A673 (cell line): Measurements from ENCODE around the gene KCNQ1. TPM values are rescaled to one million over a fixed set of nuclear protein-coding genes. Genes with fewer than 3 reads are reported as not detected.

ENCODE experiments used
- BruUV-seq: library from RNA; stranded (reverse); fragments of 400-500 nt; replicated peaks from 2 replicates; lab custom pipeline; 2021; lab: Mats Ljungman, UMichigan
- CTCF ChIA-PET: fragments of 300-600 bp; sonication (Branson Sonifier 250); formaldehyde crosslinking; loops from one replicate; lab custom pipeline; 2022; ENCODE audit warnings: antibody characterized with exemption; lab: Charles Lee
- POLR2A ChIA-PET: fragments of 300-600 bp; sonication (Branson Sonifier 250); formaldehyde crosslinking; loops from one replicate; lab custom pipeline; 2022; ENCODE audit warnings: antibody characterized with exemption; ENCODE audit not compliant: low non-redundant PET; lab: Charles Lee
- DNase-seq: peaks from one replicate; pipeline ENCODE4 v3.0.0-alpha.2; 2015; ENCODE audit warnings: low spot score
- H3K27ac ChIP-seq: fragments of 200-600 bp; sonication (generic); 2 replicates; pipeline ENCODE4 v1.5.1; 2016; ENCODE audit warnings: mixed run types, low read depth, mild to moderate bottlenecking, mixed read lengths, antibody characterized with exemption, low read length; ENCODE audit not compliant: poor library complexity, severe bottlenecking
- H3K27me3 ChIP-seq: fragments of 200-600 bp; sonication (generic); replicated peaks from 2 replicates; pipeline ENCODE4 v1.6.1; 2017; ENCODE audit warnings: mixed run types, low read depth, mild to moderate bottlenecking, mixed read lengths, antibody characterized with exemption, low read length; ENCODE audit not compliant: insufficient read depth, poor library complexity
- H3K36me3 ChIP-seq: fragments of 200-600 bp; sonication (generic); 2 replicates; pipeline ENCODE4 v1.6.1; 2016; ENCODE audit warnings: mixed run types, mild to moderate bottlenecking, mixed read lengths, antibody characterized with exemption, low read length; ENCODE audit not compliant: insufficient read depth, poor library complexity, severe bottlenecking
- H3K4me1 ChIP-seq: fragments of 200-600 bp; sonication (generic); 2 replicates; pipeline ENCODE4 v1.6.1; 2017; ENCODE audit warnings: mixed run types, mild to moderate bottlenecking, mixed read lengths, antibody characterized with exemption, low read length; ENCODE audit not compliant: insufficient read depth, poor library complexity, severe bottlenecking
- H3K4me3 ChIP-seq: fragments of 200-600 bp; sonication (generic); 2 replicates; pipeline ENCODE4 v1.5.1; 2016; ENCODE audit warnings: low read depth, mixed run types, mild to moderate bottlenecking, mixed read lengths, low read length; ENCODE audit not compliant: poor library complexity, severe bottlenecking
- H3K9me3 ChIP-seq: fragments of 200-600 bp; sonication (generic); 2 replicates; pipeline ENCODE4 v1.6.1; 2016; ENCODE audit warnings: mixed run types, low read depth, mild to moderate bottlenecking, mixed read lengths, antibody characterized with exemption, low read length; ENCODE audit not compliant: poor library complexity, severe bottlenecking
- EZH2 ChIP-seq: fragments of 200-600 bp; sonication (generic); IDR thresholded peaks from 2 replicates; pipeline ENCODE4 v1.6.1; 2017; ENCODE audit warnings: borderline replicate concordance, low read depth, mild to moderate bottlenecking, mixed read lengths, antibody characterized with exemption, low read length; ENCODE audit not compliant: poor library complexity, severe bottlenecking
- intact Hi-C: fragments of 100-400 bp; cut with micrococcal nuclease; formaldehyde crosslinking; loops from one replicate; pipeline ENCODE4 v1.10.0; 2022; ENCODE audit not compliant: unreplicated experiment
- total RNA-seq: library from RNA; stranded (reverse); gene quantifications from 2 replicates; pipeline ENCODE4 v1.2.3, GENCODE V29; 2021
- TF ChIP-seq, protein P1 (sequence below): fragments of 300-800, 200-600 bp; sonication (generic); conservative IDR thresholded peaks from 2 replicates; pipeline ENCODE4 v1.5.1; 2017; ENCODE audit warnings: low read depth, mild to moderate bottlenecking, antibody characterized with exemption, low read length, moderate library complexity, mixed read lengths

Gene KCNQ1
- total RNA-seq, 1 experiment from 2014 or later, result not detected

DNA sequence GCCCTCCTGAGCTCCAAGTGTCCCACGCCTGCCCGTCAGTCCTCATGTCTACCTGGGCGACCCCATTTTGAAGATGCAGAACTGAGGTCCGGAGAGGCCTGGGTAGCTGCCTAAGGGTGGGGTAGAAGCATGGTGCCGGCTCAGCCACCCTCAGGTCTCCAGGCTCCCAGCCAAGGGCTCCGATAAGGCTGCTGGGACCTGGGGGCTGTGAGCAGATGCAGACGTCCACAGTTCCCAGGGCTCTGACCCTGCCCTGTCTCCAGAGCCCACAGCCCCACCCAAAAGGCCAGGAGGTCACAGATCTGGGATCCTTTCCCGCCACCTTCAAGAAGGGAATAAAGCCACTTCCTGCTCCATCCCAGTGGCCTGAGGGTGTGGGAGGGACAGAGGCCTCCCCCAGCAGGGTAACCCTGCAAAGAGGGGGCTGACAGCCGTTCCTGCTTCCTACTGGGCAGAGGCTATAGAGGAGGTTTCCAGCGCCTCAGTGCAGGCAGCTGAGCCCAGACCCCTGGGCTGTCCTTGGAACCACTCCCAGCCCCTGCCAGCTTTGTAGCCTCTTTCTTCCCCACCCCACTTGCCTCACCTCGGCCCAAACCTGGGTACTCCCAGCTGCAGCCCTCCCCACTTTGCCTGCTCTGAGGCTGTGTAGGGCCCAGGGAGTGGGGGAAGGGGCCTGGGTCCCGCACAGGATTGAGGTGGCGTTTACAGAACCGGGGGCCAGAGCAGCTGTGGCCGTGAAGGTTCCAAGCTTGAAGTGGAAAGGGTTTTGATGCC lies 355.3 kb downstream of the KCNQ1 start:
- no peaks in the 10 kb centered on the region for H3K9me3 ChIP-seq
- intact Hi-C loops, result no loop called here
- no peaks in the 10 kb centered on the region for H3K4me1 ChIP-seq
- POLR2A ChIA-PET, result no interaction called here
- no peak overlapping the region for H3K27ac ChIP-seq
- peaks cover 4% of the 10 kb centered on the region for H3K27me3 ChIP-seq
- CTCF ChIA-PET, result interaction anchor here (0.6 kb wide), 1 partner anchor 13 kb away, joined by 4 read pairs; no protein-coding TSS in a partner anchor
- DNase-seq, result no peak
- TF ChIP-seq, protein P1, sequence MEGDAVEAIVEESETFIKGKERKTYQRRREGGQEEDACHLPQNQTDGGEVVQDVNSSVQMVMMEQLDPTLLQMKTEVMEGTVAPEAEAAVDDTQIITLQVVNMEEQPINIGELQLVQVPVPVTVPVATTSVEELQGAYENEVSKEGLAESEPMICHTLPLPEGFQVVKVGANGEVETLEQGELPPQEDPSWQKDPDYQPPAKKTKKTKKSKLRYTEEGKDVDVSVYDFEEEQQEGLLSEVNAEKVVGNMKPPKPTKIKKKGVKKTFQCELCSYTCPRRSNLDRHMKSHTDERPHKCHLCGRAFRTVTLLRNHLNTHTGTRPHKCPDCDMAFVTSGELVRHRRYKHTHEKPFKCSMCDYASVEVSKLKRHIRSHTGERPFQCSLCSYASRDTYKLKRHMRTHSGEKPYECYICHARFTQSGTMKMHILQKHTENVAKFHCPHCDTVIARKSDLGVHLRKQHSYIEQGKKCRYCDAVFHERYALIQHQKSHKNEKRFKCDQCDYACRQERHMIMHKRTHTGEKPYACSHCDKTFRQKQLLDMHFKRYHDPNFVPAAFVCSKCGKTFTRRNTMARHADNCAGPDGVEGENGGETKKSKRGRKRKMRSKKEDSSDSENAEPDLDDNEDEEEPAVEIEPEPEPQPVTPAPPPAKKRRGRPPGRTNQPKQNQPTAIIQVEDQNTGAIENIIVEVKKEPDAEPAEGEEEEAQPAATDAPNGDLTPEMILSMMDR, result no peak
- TF ChIP-seq EZH2, result no peak
- H3K4me3 ChIP-seq, result no peak overlapping the region
- no TSS peak for BruUV-seq
- H3K36me3 ChIP-seq, result no peaks in the 10 kb centered on the region

DNA sequence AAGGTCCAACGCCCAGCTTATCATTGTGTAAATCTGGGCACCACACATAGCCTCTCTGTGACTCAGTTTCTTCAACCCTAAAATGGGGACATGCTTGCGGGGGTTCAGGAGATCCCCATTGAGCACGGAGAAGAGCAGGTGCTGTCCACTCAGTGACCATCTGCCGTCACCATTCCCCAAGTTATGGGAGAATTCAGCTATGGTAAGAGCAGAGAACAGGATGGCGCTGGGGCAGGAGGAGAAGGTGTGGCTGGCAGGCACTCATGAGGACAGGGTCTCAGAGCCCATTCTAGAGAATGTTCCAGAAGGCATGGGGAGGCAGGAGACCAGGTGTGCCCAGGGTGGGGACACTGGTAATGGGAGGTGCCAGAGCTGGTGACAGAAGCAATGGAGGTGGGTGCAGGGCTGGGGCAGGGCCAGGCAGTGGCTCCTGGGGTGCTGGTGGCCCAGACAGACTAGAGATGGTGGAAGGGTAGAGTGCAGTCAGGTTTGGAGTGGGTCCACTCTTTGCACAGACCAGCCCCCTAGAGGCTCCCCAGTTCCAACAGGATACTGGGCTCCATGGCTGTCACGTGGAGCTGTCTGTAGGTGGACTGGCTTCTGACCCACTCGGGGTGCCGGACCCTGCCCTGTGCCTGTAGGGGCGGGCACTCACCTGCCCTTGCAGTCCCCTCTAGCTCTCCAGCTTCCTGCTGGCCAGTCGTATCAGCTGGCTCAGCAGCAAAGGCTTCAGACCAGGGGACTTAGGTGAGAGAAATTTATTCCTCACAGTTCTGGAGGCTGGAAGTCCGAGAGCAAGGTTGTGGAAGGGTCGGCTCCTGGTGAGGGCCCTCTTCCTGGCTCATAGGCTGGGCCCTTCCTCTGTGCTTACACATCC lies 356.1 kb downstream of the KCNQ1 start:
- ChIA-PET CTCF (no interaction called here), POLR2A (no interaction called here)
- Histone ChIP-seq H3K4me1 (no peaks in the 10 kb centered on the region), H3K4me3 (no peak overlapping the region), H3K27me3 (peaks cover 7% of the 10 kb centered on the region), H3K36me3 (no peaks in the 10 kb centered on the region), H3K9me3 (no peaks in the 10 kb centered on the region), H3K27ac (no peak overlapping the region)
- no peak for DNase-seq
- intact Hi-C loops, result no loop called here
- BruUV-seq, result no TSS peak
- TF ChIP-seq, protein P1, result no peak
- TF ChIP-seq EZH2, result no peak

DNA sequence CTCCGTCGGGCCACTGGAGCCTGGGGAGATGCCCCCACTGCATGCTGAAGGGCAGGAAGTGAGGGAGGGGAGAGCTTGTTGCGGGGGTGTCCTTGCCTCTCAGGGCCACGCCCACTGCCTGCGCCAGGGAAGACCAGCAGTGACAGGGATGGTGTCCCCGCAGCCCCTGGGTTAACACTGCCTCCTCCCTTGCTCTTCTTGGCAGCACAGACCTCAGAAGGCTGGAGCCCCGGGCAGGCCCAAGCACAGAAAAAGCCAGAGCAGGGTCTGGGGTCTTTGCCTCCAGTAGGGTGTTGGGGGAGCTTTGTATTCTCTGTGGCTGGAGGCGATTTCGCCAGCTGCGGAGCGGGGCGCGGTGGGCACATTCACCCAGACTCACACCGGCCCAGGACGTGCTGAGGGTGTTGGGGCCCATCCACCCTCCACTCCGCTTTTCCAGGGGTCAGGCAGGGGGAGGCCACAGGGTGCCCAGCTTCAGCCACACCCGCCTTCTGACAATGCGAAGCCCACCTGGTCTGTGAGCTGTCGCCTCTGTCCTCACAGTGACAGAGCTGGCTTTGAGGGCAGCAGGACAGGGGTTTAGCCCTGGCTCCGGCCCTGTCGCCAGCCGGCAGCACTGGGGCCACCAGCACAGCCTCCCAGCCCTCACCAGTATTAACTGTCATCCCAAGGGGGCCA lies 357.0 kb downstream of the KCNQ1 start:
- ChIA-PET POLR2A (no interaction called here), CTCF (no interaction called here)
- Histone ChIP-seq H3K4me1 (no peaks in the 10 kb centered on the region), H3K27me3 (peaks cover 16% of the 10 kb centered on the region), H3K27ac (no peak overlapping the region), H3K9me3 (no peaks in the 10 kb centered on the region), H3K36me3 (no peaks in the 10 kb centered on the region), H3K4me3 (no peak overlapping the region)
- no peak for TF ChIP-seq EZH2
- TF ChIP-seq, protein P1, result no peak
- no peak for DNase-seq
- BruUV-seq, result no TSS peak
- intact Hi-C loops, result no loop called here
